ENCODE data around the gene FAM227A.

FAM227A gene

DNA sequence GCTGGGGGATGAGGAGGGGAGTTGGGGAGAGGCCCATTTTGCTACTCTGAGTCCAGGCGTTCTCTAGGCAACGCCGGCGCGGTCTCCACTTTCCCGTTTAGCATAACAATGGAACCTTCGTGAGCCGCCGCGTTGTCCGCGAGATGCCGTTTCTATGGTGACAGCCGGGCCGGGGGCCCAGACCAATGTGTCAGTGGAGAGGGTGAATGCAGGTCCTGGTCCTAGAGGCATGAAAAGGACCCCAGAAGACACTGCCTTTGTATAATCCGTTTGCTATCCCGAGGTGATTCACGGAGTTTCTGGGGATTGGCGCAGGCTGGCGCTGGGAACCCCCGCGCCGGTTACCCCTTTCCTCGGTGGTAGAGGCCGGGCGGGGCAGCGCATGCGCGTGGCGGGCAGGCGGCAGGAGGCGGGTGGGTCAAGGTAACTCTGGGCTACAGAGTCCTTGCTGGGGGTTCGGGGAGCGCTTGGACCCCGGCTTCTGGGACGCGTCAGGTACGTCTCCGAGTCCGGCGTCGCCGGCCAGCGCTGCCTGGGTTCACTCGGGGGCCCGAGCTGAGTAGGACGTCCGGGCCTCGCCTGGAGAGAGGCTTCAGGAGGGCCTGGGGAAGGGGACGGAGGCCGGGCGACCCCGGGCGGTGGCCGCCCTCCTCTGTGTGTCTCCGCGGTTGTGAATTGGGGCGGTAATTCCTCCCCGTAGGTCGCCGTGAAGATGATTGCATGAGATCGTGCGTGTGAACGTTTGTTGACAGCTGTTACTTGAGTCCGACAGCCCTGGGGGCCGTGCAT is at the start of gene FAM227A, which contains the start of gene CBY1:
FAM227A (minus strand) TSS at position 137 of the 789 bp plus-strand sequence. CDS start 6,224 bp downstream, outside the sequence.
CBY1 (plus strand) TSS at position 383 of the 789 bp plus-strand sequence. CDS start 11,417 bp downstream, outside the sequence.
- peak; percentile 96 for DNase-seq (ENCODE audit: low spot score)

DNA sequence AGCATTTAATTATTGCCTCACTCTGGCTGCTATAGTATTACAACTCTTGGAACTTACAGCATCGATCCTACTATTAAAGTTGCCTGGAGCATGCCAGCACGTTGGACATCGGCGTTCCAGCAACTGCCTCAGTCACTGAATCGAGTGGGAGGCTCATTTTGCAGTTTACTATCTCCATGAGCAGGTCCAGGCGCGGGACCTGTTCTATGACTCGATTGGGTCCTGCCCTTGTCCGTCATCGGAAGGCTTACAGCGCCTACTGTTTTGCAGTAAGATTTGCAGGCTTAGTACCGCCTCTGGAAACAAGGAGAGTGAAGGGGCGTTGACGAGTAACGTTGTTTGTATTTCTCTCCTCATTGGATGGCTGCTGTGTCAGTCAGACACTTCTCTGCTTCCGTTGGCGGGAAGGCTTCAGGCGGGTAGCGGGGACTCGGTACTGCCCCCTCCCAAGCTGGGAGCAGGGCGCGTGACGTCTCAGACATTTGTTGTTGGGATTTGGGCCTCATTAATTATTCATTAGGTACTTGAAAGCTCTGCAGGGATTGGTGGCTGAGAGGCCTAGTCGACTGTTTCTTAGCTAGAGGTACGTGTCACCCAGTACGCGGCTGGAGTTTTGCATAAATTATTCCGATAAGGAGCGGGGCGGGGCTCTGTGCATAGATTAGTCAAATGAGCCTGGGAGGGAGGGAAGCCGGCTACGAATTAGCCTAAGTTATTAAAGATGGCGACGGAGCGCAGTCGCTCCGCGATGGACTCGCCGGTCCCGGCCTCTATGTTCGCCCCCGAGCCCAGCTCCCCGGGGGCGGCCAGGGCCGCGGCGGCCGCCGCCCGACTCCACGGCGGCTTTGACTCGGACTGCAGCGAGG is 49.3 kb upstream of the FAM227A start, which contains the start of gene GTPBP1:
GTPBP1 (plus strand) TSS at position 710 of the 866 bp plus-strand sequence; CDS start at position 722, 12 bp downstream.
- DNase-seq (ENCODE audit: low spot score): peak; percentile 97

DNA sequence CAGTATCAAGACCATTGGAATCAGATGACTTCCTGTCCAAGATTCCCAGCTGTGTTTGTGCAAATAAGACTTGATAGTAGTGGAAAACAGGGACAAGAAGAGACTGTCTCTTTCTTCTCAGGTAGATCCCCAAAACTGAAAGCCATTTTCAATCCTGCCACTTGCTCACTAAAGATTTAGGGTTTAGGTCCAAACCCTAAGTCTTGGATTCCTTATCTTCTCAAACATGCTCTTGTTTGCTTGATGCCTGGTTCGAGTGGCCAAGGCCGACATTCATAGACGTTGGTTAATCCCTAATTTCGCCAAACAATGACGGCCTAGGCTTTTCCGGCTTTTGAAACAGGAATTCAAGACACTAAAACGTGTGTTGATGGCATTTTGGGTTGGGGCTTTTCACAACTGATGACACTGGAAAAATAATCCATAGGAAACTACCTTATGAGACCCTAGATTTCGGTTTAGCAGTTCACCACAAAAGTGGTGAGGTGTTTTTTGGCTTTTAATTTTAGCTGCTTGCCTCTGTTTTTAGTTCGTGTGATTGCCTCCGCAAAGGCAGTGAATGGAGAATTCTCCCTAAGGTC is 48.6 kb upstream of the FAM227A start:
- DNase-seq (ENCODE audit: low spot score): no peak

DNA sequence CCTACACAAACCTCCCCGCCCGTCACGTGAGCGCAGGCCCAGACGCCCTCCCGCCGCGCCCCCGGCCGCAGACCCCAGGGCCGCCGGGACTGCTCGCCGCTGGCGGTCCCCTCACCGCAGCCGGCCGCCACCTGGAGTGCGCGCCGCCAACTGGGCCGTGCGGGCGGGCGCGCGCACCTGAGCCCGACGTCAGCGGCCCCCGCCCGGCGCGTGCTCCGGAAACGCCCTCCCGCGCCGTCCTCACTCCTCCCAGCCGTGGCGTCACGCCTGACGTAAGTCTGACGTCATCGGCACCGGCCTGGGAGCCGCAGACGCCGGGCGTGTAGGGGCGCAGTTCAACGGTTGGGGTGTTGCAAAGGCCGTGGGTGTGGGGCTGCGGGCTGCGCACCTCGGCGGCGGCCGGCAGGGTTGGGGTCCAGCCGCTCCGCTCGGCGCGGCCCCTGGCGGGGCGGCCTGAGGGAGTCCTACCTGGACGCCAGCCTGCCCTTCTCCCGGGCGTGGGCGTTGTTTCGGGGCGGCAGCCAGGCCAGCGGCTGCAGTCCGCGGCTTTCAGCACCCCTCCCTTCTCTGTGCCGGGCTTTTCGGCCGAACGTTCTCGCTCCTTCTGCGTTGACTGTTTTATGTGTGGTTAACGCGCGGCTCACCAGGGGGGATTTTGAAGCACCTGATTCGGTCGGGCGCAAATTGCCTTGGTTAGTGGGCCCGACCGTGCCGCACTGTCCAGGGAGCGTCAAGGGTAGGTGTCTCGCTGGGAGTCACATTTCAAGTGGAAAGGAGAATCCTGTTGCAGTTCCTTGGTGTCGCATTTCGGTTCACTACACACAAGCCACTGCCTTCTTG is 44.8 kb upstream of the FAM227A start, which contains the start of gene JOSD1:
JOSD1 (minus strand) TSS at position 155 of the 840 bp plus-strand sequence. CDS start 956 bp downstream, outside the sequence.
- DNase-seq (ENCODE audit: low spot score): peak; percentile 86

DNA sequence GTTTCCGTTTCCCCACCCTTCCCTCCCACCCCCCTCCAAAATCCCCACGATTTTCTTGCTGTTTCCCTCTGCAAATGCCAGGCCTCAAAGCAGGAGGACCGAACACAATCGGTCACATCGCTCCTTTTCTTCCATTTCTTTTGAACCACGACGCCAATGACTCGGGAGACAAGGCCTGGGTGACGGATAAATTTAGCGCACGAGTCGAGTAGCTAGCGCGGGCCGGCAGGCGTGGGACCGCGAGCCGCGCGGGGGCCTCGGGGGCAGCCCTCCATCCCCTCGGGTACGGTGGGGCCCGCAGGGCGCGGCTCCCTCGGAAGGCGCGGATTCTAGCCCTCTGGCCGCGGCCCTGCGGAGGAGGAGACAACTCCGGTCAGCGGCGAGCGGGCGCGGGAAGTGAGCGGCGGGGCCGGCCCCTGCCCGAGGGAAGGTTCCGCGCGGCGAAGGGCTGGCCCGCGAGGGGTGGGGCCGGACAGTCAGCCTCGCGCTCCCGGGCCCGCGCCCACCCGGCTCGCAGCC is 44.1 kb upstream of the FAM227A start:
- DNase-seq (ENCODE audit: low spot score): no peak

DNA sequence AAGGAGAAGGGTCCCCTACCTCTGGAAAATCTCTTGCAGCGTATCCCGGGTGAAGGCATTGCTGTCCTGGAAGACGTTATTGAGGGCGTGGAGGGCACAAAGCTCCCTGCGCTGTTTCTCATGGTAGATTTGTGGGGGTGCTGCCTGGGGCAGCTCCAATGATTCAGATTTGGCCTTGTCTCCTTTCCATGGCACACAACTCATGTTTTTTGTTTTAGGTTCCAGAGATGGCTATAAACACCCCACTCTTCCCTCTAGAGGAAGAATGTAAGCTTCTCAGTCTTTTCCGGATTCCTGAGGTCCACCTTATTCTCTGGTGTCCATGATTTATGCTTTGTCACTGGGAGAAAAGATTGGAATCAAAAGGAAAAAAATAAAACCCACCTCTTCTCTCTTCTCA is 43.6 kb upstream of the FAM227A start:
- no peak for DNase-seq (ENCODE audit: low spot score)

DNA sequence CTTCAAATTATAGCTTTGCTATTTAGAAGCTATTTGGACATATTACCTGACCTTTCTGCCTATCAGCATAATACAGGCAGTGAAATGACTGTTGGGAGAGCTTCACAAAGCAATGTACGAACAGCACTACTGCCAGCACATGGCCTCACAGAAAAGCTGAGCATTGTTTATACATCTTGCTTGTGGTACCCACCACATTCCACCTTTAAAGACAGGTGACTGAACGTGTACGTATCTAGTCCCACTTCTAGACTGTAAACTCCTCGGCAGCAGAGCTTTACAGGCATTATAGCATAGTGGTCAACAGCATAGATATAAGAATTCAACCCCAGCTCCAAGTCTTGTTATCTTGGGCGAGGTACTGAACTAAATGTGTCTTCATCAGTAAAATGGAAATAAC is 43.0 kb upstream of the FAM227A start:
- no peak for DNase-seq (ENCODE audit: low spot score)

DNA sequence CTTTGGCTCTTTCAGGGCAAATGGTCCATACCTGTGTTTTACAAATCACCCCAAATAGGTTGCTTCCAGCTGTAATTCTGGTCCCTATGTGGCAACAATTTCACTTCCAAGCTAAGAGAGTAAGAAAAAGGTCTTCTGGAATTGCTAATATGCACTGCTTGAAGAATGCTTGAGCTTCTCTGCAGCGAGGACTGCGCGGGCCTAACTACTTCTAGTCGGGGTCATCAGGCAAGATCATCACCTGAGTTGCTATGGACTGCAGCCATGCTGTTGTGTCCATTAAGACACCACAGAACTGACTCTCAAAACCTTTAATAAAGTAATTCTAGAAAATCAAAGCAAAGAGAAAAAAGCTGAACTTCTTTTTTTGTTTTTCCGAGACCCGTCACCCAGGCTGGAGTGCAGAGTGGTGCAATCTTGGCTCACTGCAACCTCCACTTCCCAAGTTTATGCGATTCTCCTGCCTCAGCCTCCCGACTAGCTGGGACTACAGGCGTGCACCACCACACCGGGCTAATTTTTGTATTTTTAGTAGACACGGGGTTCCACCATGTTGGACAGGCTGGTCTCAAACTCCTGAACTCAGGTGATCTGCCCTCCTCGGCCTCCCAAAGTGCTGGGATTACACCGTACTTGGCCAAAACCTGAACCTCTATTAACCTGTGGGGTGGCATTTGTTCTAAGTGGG is 42.4 kb upstream of the FAM227A start:
- no peak for DNase-seq (ENCODE audit: low spot score)

DNA sequence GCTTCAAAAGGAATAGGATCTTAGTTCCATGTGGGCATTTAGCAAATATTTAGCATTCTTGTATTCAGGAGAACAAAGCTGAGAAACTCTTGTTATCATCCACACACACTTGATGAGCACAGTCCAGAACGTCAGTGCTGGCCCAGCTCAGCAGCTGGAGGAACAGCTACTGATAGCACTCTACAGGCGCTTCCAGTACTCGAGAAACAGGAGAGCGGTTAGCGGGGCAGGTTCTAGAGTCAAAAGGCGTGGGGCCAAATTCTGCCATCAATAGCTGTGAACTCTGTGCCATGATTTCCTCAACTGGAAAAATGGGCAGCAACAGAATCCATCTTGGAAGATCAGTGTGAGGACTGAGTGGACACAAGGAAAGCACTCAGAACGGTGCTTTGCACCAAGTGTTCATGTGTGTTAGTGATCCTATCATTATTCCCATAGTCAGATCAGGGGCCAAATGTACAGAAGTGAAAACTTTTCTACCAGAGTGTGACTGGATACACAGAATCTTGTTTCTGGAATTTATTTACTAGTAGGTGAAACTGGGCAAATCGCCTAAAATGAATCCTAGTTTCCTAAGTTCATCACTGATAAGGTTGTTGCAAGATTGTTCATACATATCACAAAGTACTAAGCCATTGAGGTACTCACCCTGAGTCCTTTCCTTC is 41.4 kb upstream of the FAM227A start:
- no peak for DNase-seq (ENCODE audit: low spot score)

DNA sequence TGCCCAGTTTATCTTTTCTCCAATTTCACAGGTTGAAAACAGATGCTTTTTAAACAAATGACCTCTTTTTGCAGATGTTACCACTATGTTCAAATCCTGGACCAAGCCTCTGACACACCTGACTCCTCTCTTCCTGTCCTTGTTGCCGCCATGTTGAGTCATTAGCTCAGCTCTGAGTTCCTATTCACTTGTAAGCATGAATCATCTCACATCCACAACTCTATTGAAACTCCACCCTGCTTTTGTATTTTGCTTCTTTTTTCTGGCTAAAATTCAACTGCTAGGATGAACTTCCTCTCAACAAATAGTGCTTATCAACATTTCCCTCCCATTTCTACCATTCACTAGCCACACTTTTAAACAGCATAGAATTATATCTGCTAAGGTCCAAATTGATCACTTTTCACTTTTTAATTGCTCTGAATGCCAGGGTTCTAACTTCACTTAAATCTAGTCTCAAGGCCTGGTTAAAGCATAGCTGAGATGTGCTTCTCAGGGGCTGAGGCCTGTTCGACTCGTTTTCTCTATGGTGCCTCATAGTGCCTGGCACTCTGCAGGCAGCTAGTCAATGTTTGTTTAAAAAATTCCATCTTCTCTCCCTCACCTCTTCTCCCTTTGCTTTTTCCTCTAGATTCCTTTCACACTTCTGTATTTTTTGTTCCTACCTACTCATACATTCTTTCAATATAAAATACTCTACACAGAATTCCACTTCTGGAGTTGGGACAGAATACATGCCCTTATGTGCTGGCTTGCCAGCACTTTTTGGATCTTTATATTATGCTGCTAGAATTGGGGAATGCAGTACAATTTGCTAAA is 40.6 kb upstream of the FAM227A start:
- no peak for DNase-seq (ENCODE audit: low spot score)

DNA sequence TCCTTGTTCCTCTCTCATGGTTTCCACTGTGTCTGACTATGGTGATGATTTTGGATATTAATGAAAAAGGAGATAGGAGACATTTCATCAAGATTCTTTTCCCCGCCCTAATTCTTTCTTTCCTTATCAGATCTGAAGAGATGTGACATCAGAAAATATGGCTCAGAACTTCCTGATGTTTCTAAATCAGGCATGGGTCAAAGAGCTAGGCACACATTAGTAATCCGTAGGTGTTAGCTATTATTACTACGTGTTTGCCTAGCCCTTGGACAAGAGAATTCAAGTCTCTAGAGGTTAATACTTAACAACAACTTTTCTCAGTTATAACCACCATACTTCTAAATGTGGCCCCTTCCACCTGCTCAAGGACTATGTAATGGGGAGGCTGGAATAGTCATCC is 38.7 kb upstream of the FAM227A start:
- DNase-seq (ENCODE audit: low spot score): no peak

DNA sequence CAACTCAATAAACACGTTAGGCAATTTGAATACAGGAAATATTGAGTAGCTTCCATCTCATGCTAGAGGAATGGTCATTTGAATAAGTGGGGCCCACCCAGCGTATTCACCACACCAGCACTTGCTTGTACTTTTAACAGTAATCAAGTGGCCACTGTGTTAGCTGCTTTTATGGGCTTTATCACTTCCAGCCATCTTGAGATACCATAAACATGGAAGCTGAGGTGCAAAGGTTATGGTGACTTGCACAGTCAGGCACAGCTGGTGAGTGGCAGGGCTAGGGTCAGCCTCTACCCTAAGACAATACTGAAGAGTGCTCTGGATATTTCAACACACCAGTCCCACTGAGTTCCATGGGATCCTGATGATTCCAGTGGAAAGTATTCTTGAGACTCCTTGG is 37.9 kb upstream of the FAM227A start:
- peak; percentile 87 for DNase-seq (ENCODE audit: low spot score)

DNA sequence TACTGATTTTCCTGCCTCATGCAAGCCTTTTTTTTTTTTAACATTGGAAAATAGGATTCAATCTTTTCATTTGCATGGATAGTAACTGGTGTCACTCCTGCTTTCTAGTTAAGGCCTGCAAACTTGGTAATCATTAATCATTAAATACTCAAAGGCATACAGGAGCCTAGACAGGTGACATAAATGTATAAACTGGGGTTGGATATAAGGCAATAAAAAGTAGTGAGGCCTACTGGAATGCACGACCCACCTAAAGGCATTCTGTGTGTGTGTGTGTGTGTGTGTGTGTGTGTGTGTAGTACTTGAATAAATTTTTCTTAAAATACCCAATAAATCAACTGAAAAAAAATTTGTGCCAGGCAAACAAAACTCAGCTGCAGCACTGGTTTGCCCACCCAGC is 33.5 kb upstream of the FAM227A start:
- DNase-seq (ENCODE audit: low spot score): no peak

DNA sequence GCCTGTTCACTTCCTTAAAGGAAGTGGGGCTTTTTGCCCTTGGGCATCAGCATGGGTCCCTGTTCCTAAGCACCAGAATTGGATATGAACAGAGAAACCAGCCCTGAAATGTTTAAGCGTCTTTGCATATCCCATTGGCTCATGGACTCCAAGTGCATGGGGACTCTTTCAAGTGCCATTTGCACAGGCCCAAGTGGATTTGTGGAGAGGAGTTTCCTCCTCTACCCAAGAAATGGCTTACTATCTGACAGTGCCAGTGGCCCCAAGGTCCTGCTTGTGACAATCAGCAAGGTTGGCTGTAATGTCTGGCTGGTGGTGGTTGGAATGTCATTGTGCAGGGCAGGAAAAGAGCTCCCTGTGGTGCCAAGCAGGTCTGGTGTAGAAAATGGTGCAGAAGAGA is 29.6 kb upstream of the FAM227A start:
- DNase-seq (ENCODE audit: low spot score): no peak

DNA sequence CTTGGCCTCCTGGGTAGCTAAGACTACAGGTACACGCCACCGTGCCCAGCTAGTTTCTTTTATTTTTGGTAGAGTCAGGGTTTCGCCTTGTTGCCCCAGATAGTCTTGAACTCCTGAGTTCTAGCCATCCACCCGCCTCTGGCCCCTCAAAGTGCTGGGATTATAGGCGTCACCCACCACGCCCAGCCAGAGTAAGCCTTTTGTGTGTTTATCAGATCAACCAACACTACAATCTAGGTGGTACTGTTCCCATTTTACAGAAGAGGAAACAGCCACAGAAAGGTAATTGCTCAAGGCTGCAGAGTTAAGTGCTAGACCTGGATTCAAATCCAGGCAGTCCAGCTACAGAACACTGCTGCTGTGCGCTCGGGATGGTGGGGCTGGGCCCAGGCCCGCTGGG is 28.7 kb upstream of the FAM227A start:
- no peak for DNase-seq (ENCODE audit: low spot score)

DNA sequence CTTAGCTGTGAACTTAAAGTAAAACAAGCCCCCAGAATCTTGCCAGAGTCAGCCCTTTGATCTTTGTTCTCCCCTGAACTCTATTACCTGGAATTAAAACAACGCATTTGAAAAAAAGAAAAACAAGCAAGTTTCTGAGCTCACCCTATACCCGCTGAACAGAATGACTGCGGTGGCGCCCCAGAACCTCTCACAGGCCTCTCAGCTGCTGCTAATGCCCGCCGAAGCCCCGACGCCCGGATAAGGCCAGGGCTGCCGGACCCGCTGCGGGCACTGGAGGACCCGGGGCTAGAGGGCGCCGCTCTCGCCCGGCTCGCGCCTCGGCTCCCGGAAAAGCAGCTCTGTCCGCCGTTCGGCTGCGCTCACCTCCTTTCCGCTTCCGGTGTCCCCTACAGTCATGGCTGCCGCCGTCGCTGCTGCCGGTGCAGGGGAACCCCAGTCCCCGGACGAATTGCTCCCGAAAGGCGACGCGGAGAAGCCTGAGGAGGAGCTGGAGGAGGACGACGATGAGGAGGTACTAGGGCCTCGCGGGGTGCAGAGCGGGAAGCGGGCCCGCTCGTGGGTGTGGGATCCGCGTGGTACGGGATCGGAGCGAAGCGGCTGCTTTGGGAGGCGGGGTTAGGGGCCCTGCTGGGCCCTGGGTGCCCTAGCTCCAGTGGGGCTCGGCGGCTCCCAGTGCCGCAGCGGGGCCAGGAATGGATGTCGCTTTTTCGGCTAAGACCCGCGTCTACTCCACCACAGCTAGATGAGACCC is 25.6 kb upstream of the FAM227A start, which contains the start of gene TOMM22:
TOMM22 (plus strand) TSS at position 376 of the 754 bp plus-strand sequence; CDS start at position 398, 22 bp downstream.
- peak; percentile 92 for DNase-seq (ENCODE audit: low spot score)

DNA sequence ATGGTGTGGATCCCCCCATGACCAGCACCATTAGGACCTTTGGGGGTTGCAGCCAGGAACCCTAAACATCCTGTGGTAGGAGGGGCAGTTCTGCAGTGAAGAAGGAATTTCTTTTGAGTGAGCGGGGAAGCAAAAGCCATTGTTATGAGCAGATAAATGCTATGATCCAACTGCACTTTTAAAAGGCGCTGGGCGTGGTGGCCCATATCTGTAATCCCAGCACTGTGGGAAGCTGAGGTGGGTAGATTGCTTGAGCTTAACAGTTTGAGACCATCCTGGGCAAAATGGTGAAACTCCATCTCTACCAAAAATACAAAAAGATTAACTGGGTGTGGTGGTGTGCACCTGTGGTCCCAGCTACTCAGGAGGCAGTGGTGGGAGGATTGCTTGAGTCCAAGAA is 19.6 kb upstream of the FAM227A start:
- DNase-seq (ENCODE audit: low spot score): no peak

DNA sequence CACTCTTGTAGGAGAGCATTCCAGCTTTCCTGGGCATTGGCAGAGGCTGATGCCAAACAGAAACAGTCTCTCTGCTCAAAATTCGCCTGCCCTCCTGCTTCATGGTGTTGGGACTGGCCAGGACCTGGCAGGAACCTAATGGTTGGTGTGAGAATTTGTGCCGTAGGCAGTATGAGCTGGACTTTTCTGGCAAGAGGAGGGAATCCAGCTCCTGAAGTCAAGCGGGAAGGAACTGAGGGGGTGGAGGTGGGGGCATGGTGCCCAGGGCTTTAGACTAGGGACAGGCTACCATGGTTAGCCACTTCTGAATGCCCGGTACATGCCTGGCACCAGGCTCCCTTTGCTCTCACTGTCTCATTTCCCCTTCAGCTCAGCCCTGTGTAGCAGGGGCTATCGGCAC is 18.7 kb upstream of the FAM227A start:
- no peak for DNase-seq (ENCODE audit: low spot score)

All from HuH-7 (cell line).